LNCaP clone FGC (cell line): ENCODE data around the gene ANKRD30A.

Experiments used
- DNase-seq: peaks from one replicate; pipeline ENCODE4 v3.0.0-alpha.2; 2011; ENCODE audit warnings: low read depth
- H3K4me3 ChIP-seq: 2 replicates; pipeline ENCODE4 v1.5.1; 2011; ENCODE audit warnings: mild to moderate bottlenecking, low read depth, low read length, control low read depth
- CTCF ChIP-seq: IDR thresholded peaks from 2 replicates; pipeline ENCODE4 v1.5.1; 2012; ENCODE audit warnings: mild to moderate bottlenecking; ENCODE audit not compliant: control insufficient read depth, insufficient read depth; ENCODE audit errors: extremely low read depth

The ANKRD30A gene

GRCh38 chr10:37268266-37268665 is 142.9 kb downstream of the ANKRD30A start:
- TF ChIP-seq CTCF = no peak
- no peak overlapping the region for H3K4me3 ChIP-seq
- DNase-seq = no peak

- DNase-seq = peak; percentile 31
- no peak for TF ChIP-seq CTCF
- no peak overlapping the region for H3K4me3 ChIP-seq
Measured at GRCh38 chr10:37269554-37270256, 144.3 kb downstream of the ANKRD30A start.

- TF ChIP-seq CTCF = no peak
- H3K4me3 ChIP-seq = no peak overlapping the region
- no peak for DNase-seq
Measured at GRCh38 chr10:37275216-37275777, 149.9 kb downstream of the ANKRD30A start.

GRCh38 chr10:37285063-37285462 is 159.7 kb downstream of the ANKRD30A start:
- TF ChIP-seq CTCF = no peak
- no peak for DNase-seq
- no peak overlapping the region for H3K4me3 ChIP-seq

- DNase-seq = no peak
- H3K4me3 ChIP-seq = no peak overlapping the region
- TF ChIP-seq CTCF = no peak
Measured at GRCh38 chr10:37289833-37290464, 164.6 kb downstream of the ANKRD30A start.

GRCh38 chr10:37301271-37301670 is 175.9 kb downstream of the ANKRD30A start:
- no peak for DNase-seq
- no peak overlapping the region for H3K4me3 ChIP-seq
- TF ChIP-seq CTCF = no peak
